H1 (cell line): ENCODE measurements around the gene BLMH. TPM values are rescaled to one million over a fixed set of nuclear protein-coding genes. Genes with fewer than 3 reads are reported as not detected.
A peak's percentile ranks its signal among the peaks of the same experiment; 100 is the strongest.

Experiments
- CTCF ChIA-PET: fragments of 300-600 bp; sonication (Branson Sonifier 250); formaldehyde crosslinking; loops from one replicate; lab custom pipeline; 2021; ENCODE audit not compliant: partially characterized antibody; lab: Charles Lee
- POLR2A ChIA-PET: fragments of 300-600 bp; sonication (Branson Sonifier 250); formaldehyde crosslinking; loops from one replicate; lab custom pipeline; 2021; ENCODE audit warnings: inconsistent platforms; ENCODE audit not compliant: partially characterized antibody; lab: Charles Lee
- DNase-seq, 2 experiments: peaks; one replicate each; pipeline versions ENCODE4 v3.0.0 to v3.0.0-alpha.2; 2010 to 2022; ENCODE audit warnings: low spot score in 2 of 2, low read depth in 1 of 2, mixed read lengths in 1 of 2
- FAIRE-seq: peaks from 2 replicates; lab custom pipeline; 2011; peaks lifted over from hg19 to GRCh38; lab: Jason Lieb, UNC
- H2AFZ ChIP-seq: 2 replicates; pipeline ENCODE4 v1.8.1; 2012; ENCODE audit warnings: low read length, inconsistent platforms
- H2AK5ac ChIP-seq: 2 replicates; pipeline ENCODE4 v1.6.1; 2013; ENCODE audit warnings: low read depth, low read length
- H2BK120ac ChIP-seq: replicated peaks from 2 replicates; pipeline ENCODE3; 2013; ENCODE audit warnings: low read depth, low read length, inconsistent platforms
- H2BK12ac ChIP-seq: 2 replicates; pipeline ENCODE4 v1.6.1; 2013; ENCODE audit warnings: low read depth, low read length
- H2BK15ac ChIP-seq: 2 replicates; pipeline ENCODE4 v1.6.1; 2013; ENCODE audit warnings: low read length
- H2BK20ac ChIP-seq: 2 replicates; pipeline ENCODE4 v1.6.1; 2013; ENCODE audit warnings: low read length
- H2BK5ac ChIP-seq: 2 replicates; pipeline ENCODE4 v1.6.1; 2013; ENCODE audit warnings: low read depth, low read length
- H3K14ac ChIP-seq: 2 replicates; pipeline ENCODE4 v1.6.1; 2013; ENCODE audit warnings: inconsistent platforms; ENCODE audit not compliant: insufficient read length
- H3K18ac ChIP-seq: 2 replicates; pipeline ENCODE4 v1.6.1; 2013; ENCODE audit warnings: low read length; ENCODE audit errors: extremely low read depth
- H3K23ac ChIP-seq: 2 replicates; pipeline ENCODE4 v1.6.1; 2013; ENCODE audit warnings: inconsistent platforms; ENCODE audit not compliant: insufficient read length
- H3K23me2 ChIP-seq: 2 replicates; pipeline ENCODE4 v1.6.1; 2013; ENCODE audit warnings: low read depth, low read length
- H3K27ac ChIP-seq: 2 replicates; pipeline ENCODE4 v1.6.1; 2011; ENCODE audit warnings: low read depth, low read length, inconsistent platforms
- H3K27me3 ChIP-seq, 4 experiments: replicated peaks in 1 of 4; 1 replicate in 1 of 4; 2 replicates in 3 of 4; pipeline versions ENCODE4 v1.6.1 to v1.8.1; 2011 to 2013; ENCODE audit warnings: low read length in 3 of 4, mild to moderate bottlenecking in 3 of 4, inconsistent platforms in 2 of 4, mixed read lengths in 2 of 4, moderate library complexity in 1 of 4; ENCODE audit not compliant: control insufficient read depth in 3 of 4, insufficient read depth in 3 of 4; ENCODE audit errors: extremely low read depth in 1 of 4
- H3K36me3 ChIP-seq, 4 experiments: 2 replicates each; pipeline versions ENCODE4 v1.6.1 to v1.8.1; 2011 to 2013; ENCODE audit warnings: mild to moderate bottlenecking in 4 of 4, low read length in 3 of 4, moderate library complexity in 2 of 4, control low read depth in 1 of 4, inconsistent platforms in 1 of 4; ENCODE audit not compliant: insufficient read depth in 4 of 4, control insufficient read depth in 2 of 4
- H3K4ac ChIP-seq: replicated peaks from 2 replicates; pipeline ENCODE3; 2013; ENCODE audit warnings: low read length, low read depth, mixed read lengths, inconsistent platforms; ENCODE audit not compliant: insufficient read length
- H3K4me1 ChIP-seq, 4 experiments: replicated peaks in 1 of 4; 1 replicate in 1 of 4; 2 replicates in 3 of 4; pipeline versions ENCODE4 v1.6.1 to v1.8.1; 2011 to 2013; ENCODE audit warnings: low read length in 3 of 4, inconsistent platforms in 2 of 4, mixed read lengths in 1 of 4; ENCODE audit not compliant: insufficient read depth in 4 of 4, control insufficient read depth in 3 of 4
- H3K4me2 ChIP-seq, 2 experiments: 2 replicates each; pipeline versions ENCODE4 v1.6.1 to v1.8.1; 2011 to 2013; ENCODE audit warnings: low read depth in 2 of 2, low read length in 2 of 2, control low read depth in 1 of 2, inconsistent platforms in 1 of 2, mild to moderate bottlenecking in 1 of 2; ENCODE audit not compliant: insufficient read depth in 1 of 2
- H3K4me3 ChIP-seq, 4 experiments: fragments of 200-600, 300-600 bp in 1 of 4; sonication (generic), shearing (Covaris generic), sonication (Bioruptor Twin) in 1 of 4; 2 replicates each; pipeline versions ENCODE4 v1.5.1 to v1.8.1; 2011 to 2016; ENCODE audit warnings: low read length in 4 of 4, low read depth in 3 of 4, control low read depth in 2 of 4, inconsistent platforms in 2 of 4, mild to moderate bottlenecking in 2 of 4, mixed read lengths in 1 of 4, moderate library complexity in 1 of 4; ENCODE audit not compliant: insufficient read depth in 2 of 4; ENCODE audit errors: extremely low read depth in 1 of 4
- H3K56ac ChIP-seq: replicated peaks from 2 replicates; pipeline ENCODE3; 2013; ENCODE audit warnings: low read depth, mild to moderate bottlenecking, mixed read lengths, low read length, inconsistent platforms; ENCODE audit not compliant: insufficient read length
- H3K79me1 ChIP-seq: 2 replicates; pipeline ENCODE4 v1.6.1; 2013; ENCODE audit warnings: low read depth, low read length, control low read depth
- H3K79me2 ChIP-seq, 2 experiments: 2 replicates each; pipeline versions ENCODE4 v1.6.1 to v1.8.1; 2012 to 2013; ENCODE audit warnings: low read length in 2 of 2, mild to moderate bottlenecking in 2 of 2, inconsistent platforms in 1 of 2; ENCODE audit not compliant: insufficient read depth in 2 of 2, control insufficient read depth in 1 of 2
- H3K9ac ChIP-seq, 4 experiments: replicated peaks in 1 of 4; 1 replicate in 1 of 4; 2 replicates in 3 of 4; pipeline versions ENCODE4 v1.6.1 to v1.8.1; 2011 to 2013; ENCODE audit warnings: low read depth in 3 of 4, low read length in 3 of 4, control low read depth in 2 of 4, mild to moderate bottlenecking in 2 of 4, moderate library complexity in 2 of 4, inconsistent platforms in 1 of 4; ENCODE audit errors: extremely low read depth in 1 of 4
- H3K9me3 ChIP-seq, 2 experiments: 2 replicates each; pipeline versions ENCODE4 v1.6.1 to v1.8.1; 2012 to 2013; ENCODE audit warnings: mild to moderate bottlenecking in 2 of 2, moderate library complexity in 2 of 2, control low read depth in 1 of 2, inconsistent platforms in 1 of 2, low read depth in 1 of 2, low read length in 1 of 2, mixed read lengths in 1 of 2; ENCODE audit not compliant: insufficient read depth in 2 of 2
- H4K20me1 ChIP-seq, 2 experiments: replicated peaks in 1 of 2; 2 replicates each; pipeline versions ENCODE3 to v1.8.1; 2011 to 2013; ENCODE audit warnings: inconsistent platforms in 2 of 2, low read length in 2 of 2, mild to moderate bottlenecking in 1 of 2; ENCODE audit not compliant: insufficient read depth in 2 of 2, control insufficient read depth in 1 of 2
- H4K5ac ChIP-seq: 2 replicates; pipeline ENCODE4 v1.6.1; 2013; ENCODE audit warnings: low read length, low read depth, mixed read lengths, inconsistent platforms; ENCODE audit not compliant: insufficient read length
- H4K8ac ChIP-seq: 2 replicates; pipeline ENCODE4 v1.8.0; 2013; ENCODE audit warnings: mild to moderate bottlenecking, moderate library complexity, low read length, inconsistent platforms; ENCODE audit not compliant: insufficient read depth; ENCODE audit errors: extremely low read depth
- H4K91ac ChIP-seq: replicated peaks from 2 replicates; pipeline ENCODE3; 2013; ENCODE audit warnings: low read length, mixed read lengths, inconsistent platforms; ENCODE audit not compliant: insufficient read length
- HDAC2 ChIP-seq, 2 experiments: fragments of 300-600 bp in 1 of 2; sonication (generic) in 1 of 2; IDR thresholded peaks; 2 replicates each; pipeline ENCODE4 v1.6.1; 2011 to 2012; ENCODE audit warnings: low read depth in 2 of 2, low read length in 2 of 2, mild to moderate bottlenecking in 2 of 2, moderate library complexity in 2 of 2, borderline replicate concordance in 1 of 2, inconsistent platforms in 1 of 2
- SUZ12 ChIP-seq: fragments of 200-600 bp; sonication (generic); IDR thresholded peaks from 2 replicates; pipeline ENCODE4 v1.6.1; 2012; ENCODE audit warnings: mild to moderate bottlenecking, inconsistent platforms, low read length, moderate library complexity, mixed read lengths
- TAF7 ChIP-seq: optimal IDR thresholded peaks from 2 replicates; pipeline ENCODE3; 2011; ENCODE audit warnings: low read depth, mild to moderate bottlenecking, inconsistent platforms, low read length, moderate library complexity, borderline replicate concordance
- WGBS, 2 experiments: shearing (Covaris generic) in 1 of 2; methylation state at CpG; one replicate each; pipeline versions ENCODE4 v1.1.6 to v1.1.7; 2013 to 2015; ENCODE audit warnings: low lambda C conversion rate in 2 of 2, mixed read lengths in 2 of 2, inconsistent platforms in 1 of 2, low coverage in 1 of 2, missing lambda C conversion rate in 1 of 2; ENCODE audit not compliant: insufficient replicate concordance in 2 of 2, insufficient coverage in 1 of 2, insufficient read length in 1 of 2; ENCODE audit errors: extremely low coverage in 1 of 2, missing lambda C conversion rate in 1 of 2; 5-methylcytosine and 5-hydroxymethylcytosine counted together
- polyA plus RNA-seq, 7 experiments: library from polyadenylated mRNA; depleted of rRNA in 3 of 7; stranded (reverse) in 5 of 7; unstranded in 2 of 7; fragments of >200 nt in 5 of 7; fragments of 200-250 nt in 2 of 7; gene quantifications; 1 replicate in 5 of 7; 2 replicates in 1 of 7; 4 replicates in 1 of 7; pipeline versions ENCODE4 v1.2.1 to v1.2.3, GENCODE V29; 2011 to 2013; ENCODE audit warnings: missing spikeins in 2 of 7, mixed read lengths in 2 of 7
- total RNA-seq: library from RNA; stranded (reverse); fragmentation: NEBNext Ultra II Directional; extraction: Animal tissue kit (Norgen Biotek cat#: 25700); gene quantifications from 2 replicates; pipeline ENCODE4 v1.2.1, GENCODE V29; 2021

Gene BLMH
- total and polyA plus RNA-seq, 2 of the 8 experiments (the other 6 are each of a cell fraction or from before 2014, with no cell fraction given), result 18.2 to 74.3 TPM

GRCh38 chr17:30340801-30341356, 49.1 kb upstream of the BLMH start:
- Histone ChIP-seq H3K9ac (no peak overlapping the region), H3K4me2 (no peak overlapping the region), H2BK12ac (no peak overlapping the region), H2BK20ac (no peak overlapping the region), H3K4me3 (no peak overlapping the region), H2AK5ac (no peak overlapping the region), H3K56ac (no peak overlapping the region), H2BK5ac (no peak overlapping the region), H3K18ac (no peak overlapping the region), H3K27me3 (no peaks in the 10 kb centered on the region), H3K36me3 (no peaks in the 10 kb centered on the region), H3K23me2 (no peaks in the 10 kb centered on the region; the same call in 1 of the 2 replicates), H4K8ac (no peak overlapping the region), H2BK120ac (no peak overlapping the region), H2BK15ac (no peak overlapping the region), H3K4me1 (peaks cover 0 to 4% (median 1%) of the 10 kb centered on the region in 4 experiments; a peak in 3 of 7 replicates), H4K91ac (no peak overlapping the region), H3K79me1 (no peaks in the 10 kb centered on the region), H2AFZ (peak overlapping the region; percentile 76), H3K14ac (no peak overlapping the region), H4K20me1 (no peaks in the 10 kb centered on the region), H3K4ac (no peak overlapping the region), H3K79me2 (no peaks in the 10 kb centered on the region), H3K23ac (no peak overlapping the region), H3K9me3 (no peaks in the 10 kb centered on the region), H3K27ac (no peak overlapping the region), H4K5ac (no peak overlapping the region)
- CTCF ChIA-PET, result interaction anchor here (0.6 to 7.7 kb wide), 32 partner anchors 8 to 1047 kb away, joined by 3 to 57 read pairs (median 4); partner anchors contain the start of gene BLMH
- FAIRE-seq (no peak), DNase-seq (no peak)
- WGBS, 2 experiments, result 58% methylated on average over 6 of the region's 6 CpGs; no CpG with 5 or more reads in 1 of the 2 experiments
- POLR2A ChIA-PET, result interaction anchor here (0.8 to 1.3 kb wide), 2 partner anchors 24 to 46 kb away, joined by 3 to 4 read pairs; no protein-coding TSS in a partner anchor
- TF ChIP-seq TAF7 (no peak), SUZ12 (no peak), HDAC2 (IDR thresholded peaks at IDR 0.05; ENCODE audit: borderline replicate concordance in 1 of 2, low read depth in 2 of 2, low read length in 2 of 2) (no peak)
